Uterus (tissue), 4 donors: Measurements from ENCODE around the gene SCN8A. TPM values are rescaled to one million over a fixed set of nuclear protein-coding genes. Genes with fewer than 3 reads are reported as not detected.

ENCODE experiments used
- DNase-seq, 2 donors: peaks; one replicate each; pipeline ENCODE4 v3.0.0-alpha.2; 2019 to 2020
- H3K27ac ChIP-seq, 2 donors: fragments of 200-600 bp; sonication (generic); 1 replicate in 1 of 2; 2 replicates in 1 of 2; pipeline ENCODE4 v1.5.1; 2016 to 2018
- H3K27me3 ChIP-seq, 2 donors: fragments of 200-600 bp; sonication (generic); one replicate each; pipeline ENCODE4 v1.5.1; 2018 to 2019; ENCODE audit warnings: control low read depth in 1 of 2
- H3K36me3 ChIP-seq, 2 donors: fragments of 200-600 bp; sonication (generic); one replicate each; pipeline ENCODE4 v1.5.1; 2019; ENCODE audit warnings: control low read depth in 1 of 2
- H3K4me1 ChIP-seq, 2 donors: fragments of 200-600 bp; sonication (generic); one replicate each; pipeline ENCODE4 v1.5.1; 2018 to 2019; ENCODE audit warnings: control low read depth in 1 of 2
- H3K4me3 ChIP-seq, 2 donors: fragments of 200-600 bp; sonication (generic); 1 replicate in 1 of 2; 2 replicates in 1 of 2; pipeline ENCODE4 v1.5.1; 2018 to 2019; ENCODE audit warnings: mild to moderate bottlenecking in 1 of 2
- H3K9me3 ChIP-seq, 2 donors: fragments of 200-600 bp; sonication (generic); one replicate each; pipeline ENCODE4 v1.5.1; 2019; ENCODE audit warnings: control low read depth in 1 of 2
- CTCF ChIP-seq, 4 experiments: fragments of 200-600 bp in 2 of 4; fragments of 450-650 bp in 2 of 4; sonication (generic) in 2 of 4; IDR thresholded peaks; one replicate each; pipeline ENCODE4 v1.5.1; 2016 to 2019; ENCODE audit warnings: antibody characterized with exemption in 4 of 4, mild to moderate bottlenecking in 2 of 4, moderate library complexity in 1 of 4
- POLR2A ChIP-seq, 2 donors: fragments of 450-650 bp; IDR thresholded peaks; one replicate each; pipeline ENCODE4 v1.6.1; 2016; ENCODE audit warnings: antibody characterized with exemption in 2 of 2, mild to moderate bottlenecking in 1 of 2, moderate library complexity in 1 of 2
- intact Hi-C: fragments of 100-400 bp; cut with DNase I; formaldehyde crosslinking; loops from one replicate; pipeline ENCODE4 v1.15.1; 2023; ENCODE audit warnings: low total_unique reads
- total RNA-seq, 4 donors: library from RNA; depleted of rRNA in 3 of 4; stranded (reverse); fragments of >200 nt in 3 of 4; gene quantifications; one replicate each; pipeline versions ENCODE4 v1.1.0 to v1.2.4, GENCODE V29; 2014 to 2023
- donor health status: DM: yes; HTN: yes; CAD: no.

Gene SCN8A
- total RNA-seq, 4 donors from 2014 or later, result 1.3 to 6.7 (median 3.0) TPM; not detected in 1

DNA sequence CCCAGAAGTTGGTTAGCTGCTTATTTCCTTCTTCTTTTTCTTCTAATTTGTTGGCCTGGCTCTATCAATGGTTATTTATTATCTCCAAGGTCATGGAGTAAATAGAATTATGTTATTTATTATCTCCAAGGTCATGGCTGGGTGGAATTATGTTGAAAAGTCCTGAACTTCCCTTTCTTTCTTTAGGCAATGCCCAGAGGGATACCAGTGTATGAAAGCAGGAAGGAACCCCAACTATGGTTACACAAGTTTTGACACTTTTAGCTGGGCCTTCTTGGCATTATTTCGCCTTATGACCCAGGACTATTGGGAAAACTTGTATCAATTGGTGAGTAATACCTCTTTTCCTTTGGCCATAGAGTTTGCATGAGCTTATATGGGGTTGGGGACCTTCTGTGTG lies 111.6 kb downstream of the SCN8A start:
- H3K9me3 ChIP-seq, result no peaks in the 10 kb centered on the region
- no peaks in the 10 kb centered on the region for H3K36me3 ChIP-seq
- H3K4me1 ChIP-seq, result no peaks in the 10 kb centered on the region
- TF ChIP-seq POLR2A (IDR thresholded peaks at IDR 0.05) (no peak), CTCF (IDR thresholded peaks at IDR 0.05) (no peak)
- no peaks in the 10 kb centered on the region for H3K27me3 ChIP-seq
- no peak for DNase-seq
- H3K27ac ChIP-seq, result no peak overlapping the region
- no peak overlapping the region for H3K4me3 ChIP-seq
- intact Hi-C loops, result no loop called here

DNA sequence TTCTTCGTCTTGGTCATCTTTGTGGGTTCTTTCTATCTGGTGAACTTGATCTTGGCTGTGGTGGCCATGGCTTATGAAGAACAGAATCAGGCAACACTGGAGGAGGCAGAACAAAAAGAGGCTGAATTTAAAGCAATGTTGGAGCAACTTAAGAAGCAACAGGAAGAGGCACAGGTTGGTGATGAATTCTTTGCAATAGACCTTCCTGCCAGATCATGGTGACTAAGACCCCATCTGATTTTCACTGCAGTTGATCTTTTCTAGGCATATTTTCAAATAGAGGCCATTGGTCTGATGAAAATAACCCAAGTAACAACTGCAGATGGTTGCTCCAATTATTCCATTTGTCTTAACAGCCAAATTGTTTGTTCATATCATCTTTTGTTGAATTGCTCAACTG lies 114.4 kb downstream of the SCN8A start:
- TF ChIP-seq POLR2A (IDR thresholded peaks at IDR 0.05) (no peak), CTCF (IDR thresholded peaks at IDR 0.05) (no peak)
- Histone ChIP-seq H3K9me3 (no peaks in the 10 kb centered on the region), H3K4me3 (no peak overlapping the region), H3K27ac (no peak overlapping the region), H3K27me3 (no peaks in the 10 kb centered on the region), H3K36me3 (no peaks in the 10 kb centered on the region), H3K4me1 (no peaks in the 10 kb centered on the region)
- DNase-seq, result no peak
- intact Hi-C loops, result no loop called here

DNA sequence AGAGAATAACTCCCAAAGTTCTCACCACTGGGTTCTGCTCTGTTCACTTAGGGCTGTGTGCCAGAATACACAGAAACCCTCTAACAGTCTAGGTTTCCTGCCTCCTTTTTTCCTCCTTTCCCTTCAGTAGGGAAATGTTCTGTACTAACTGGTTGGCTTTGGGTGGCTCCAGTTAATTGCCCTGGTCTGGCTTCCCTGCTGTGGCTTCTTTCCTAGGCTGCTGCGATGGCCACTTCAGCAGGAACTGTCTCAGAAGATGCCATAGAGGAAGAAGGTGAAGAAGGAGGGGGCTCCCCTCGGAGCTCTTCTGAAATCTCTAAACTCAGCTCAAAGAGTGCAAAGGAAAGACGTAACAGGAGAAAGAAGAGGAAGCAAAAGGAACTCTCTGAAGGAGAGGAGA lies 115.2 kb downstream of the SCN8A start:
- no peak overlapping the region for H3K4me3 ChIP-seq
- H3K9me3 ChIP-seq, result no peaks in the 10 kb centered on the region
- TF ChIP-seq POLR2A (IDR thresholded peaks at IDR 0.05), result no peak
- no peak for TF ChIP-seq CTCF (IDR thresholded peaks at IDR 0.05)
- H3K27me3 ChIP-seq, result no peaks in the 10 kb centered on the region
- no peak for DNase-seq
- no peak overlapping the region for H3K27ac ChIP-seq
- no peaks in the 10 kb centered on the region for H3K4me1 ChIP-seq
- no peaks in the 10 kb centered on the region for H3K36me3 ChIP-seq
- intact Hi-C loops, result no loop called here

GRCh38 chr12:51714666-51715065 lies 123.6 kb downstream of the SCN8A start:
- H3K27me3 ChIP-seq, result no peaks in the 10 kb centered on the region
- intact Hi-C loops, result no loop called here

GRCh38 chr12:51717326-51717925 lies 126.4 kb downstream of the SCN8A start:
- Histone ChIP-seq H3K36me3 (no peaks in the 10 kb centered on the region), H3K27me3 (no peaks in the 10 kb centered on the region), H3K4me1 (no peaks in the 10 kb centered on the region), H3K9me3 (no peaks in the 10 kb centered on the region), H3K27ac (no peak overlapping the region), H3K4me3 (no peak overlapping the region)
- intact Hi-C loops, result no loop called here
- DNase-seq, result no peak
- TF ChIP-seq POLR2A (IDR thresholded peaks at IDR 0.05) (no peak), CTCF (IDR thresholded peaks at IDR 0.05) (no peak)

More at GRCh38 chr12:51714666-51715065, 123.6 kb downstream of the SCN8A start:
- Histone ChIP-seq H3K27ac (no peak overlapping the region), H3K9me3 (no peaks in the 10 kb centered on the region), H3K36me3 (no peaks in the 10 kb centered on the region), H3K4me3 (no peak overlapping the region), H3K4me1 (no peaks in the 10 kb centered on the region)
- TF ChIP-seq CTCF (IDR thresholded peaks at IDR 0.05), result no peak
- TF ChIP-seq POLR2A (IDR thresholded peaks at IDR 0.05), result no peak
- no peak for DNase-seq
